Stimulated activated CD4-positive, alpha-beta T cell treated with anti-CD3 and anti-CD28 coated beads, Interleukin-2, amount 100 ng/mL, for 48 hours (primary cell): Measurements from ENCODE around the gene RTKN2.
A peak's percentile ranks its signal among the peaks of the same experiment; 100 is the strongest.
"Not testable (repeated sequence)": the region's sequence is repeated elsewhere in the genome, so short reads cannot be mapped to it uniquely, and the experiment has no call there.

Source experiments
- DNase-seq, 2 donors: peaks; one replicate each; pipeline ENCODE4 v3.0.0-alpha.2; 2020

Gene RTKN2, protein sequence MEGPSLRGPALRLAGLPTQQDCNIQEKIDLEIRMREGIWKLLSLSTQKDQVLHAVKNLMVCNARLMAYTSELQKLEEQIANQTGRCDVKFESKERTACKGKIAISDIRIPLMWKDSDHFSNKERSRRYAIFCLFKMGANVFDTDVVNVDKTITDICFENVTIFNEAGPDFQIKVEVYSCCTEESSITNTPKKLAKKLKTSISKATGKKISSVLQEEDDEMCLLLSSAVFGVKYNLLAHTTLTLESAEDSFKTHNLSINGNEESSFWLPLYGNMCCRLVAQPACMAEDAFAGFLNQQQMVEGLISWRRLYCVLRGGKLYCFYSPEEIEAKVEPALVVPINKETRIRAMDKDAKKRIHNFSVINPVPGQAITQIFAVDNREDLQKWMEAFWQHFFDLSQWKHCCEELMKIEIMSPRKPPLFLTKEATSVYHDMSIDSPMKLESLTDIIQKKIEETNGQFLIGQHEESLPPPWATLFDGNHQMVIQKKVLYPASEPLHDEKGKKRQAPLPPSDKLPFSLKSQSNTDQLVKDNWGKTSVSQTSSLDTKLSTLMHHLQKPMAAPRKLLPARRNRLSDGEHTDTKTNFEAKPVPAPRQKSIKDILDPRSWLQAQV

DNA sequence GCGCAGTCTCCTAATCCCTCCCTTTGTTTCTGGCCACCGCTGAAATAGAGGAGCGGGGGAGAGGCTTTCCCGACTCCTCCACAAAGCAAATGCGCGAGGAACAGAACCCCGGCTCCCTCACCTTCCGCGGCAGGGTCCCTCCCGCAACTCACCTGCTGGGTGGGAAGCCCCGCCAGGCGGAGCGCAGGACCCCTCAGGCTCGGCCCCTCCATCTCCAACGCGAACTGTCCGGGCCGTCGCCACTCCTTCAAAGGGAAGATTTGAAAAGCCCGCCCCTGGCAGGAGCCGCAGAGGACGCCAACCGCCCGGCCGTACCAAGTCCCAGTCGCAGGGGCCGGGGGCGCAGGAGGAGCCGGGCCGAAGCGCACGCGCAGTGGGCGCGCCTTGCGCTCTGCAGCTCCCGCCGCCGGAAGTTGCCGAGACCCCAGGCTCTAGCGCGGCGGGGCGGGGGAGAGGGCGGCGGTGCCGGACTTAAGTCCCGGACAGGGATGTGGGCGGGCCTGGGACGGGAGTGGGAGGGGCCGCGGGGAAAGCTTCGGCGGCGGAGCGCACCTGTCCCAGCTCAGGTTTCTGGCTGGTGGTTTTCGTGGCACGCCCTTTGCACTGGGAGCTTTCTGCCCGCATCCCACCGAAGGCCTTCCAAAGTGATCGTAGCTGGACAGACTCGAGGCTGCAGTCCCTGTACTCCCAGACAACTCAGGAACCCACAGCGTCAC is at the start of gene RTKN2:
RTKN2 (minus strand) TSS at position 446 of the 716 bp plus-strand sequence; CDS start at position 212, 234 bp downstream.
- peak; percentile 57 to 66 for DNase-seq

DNA sequence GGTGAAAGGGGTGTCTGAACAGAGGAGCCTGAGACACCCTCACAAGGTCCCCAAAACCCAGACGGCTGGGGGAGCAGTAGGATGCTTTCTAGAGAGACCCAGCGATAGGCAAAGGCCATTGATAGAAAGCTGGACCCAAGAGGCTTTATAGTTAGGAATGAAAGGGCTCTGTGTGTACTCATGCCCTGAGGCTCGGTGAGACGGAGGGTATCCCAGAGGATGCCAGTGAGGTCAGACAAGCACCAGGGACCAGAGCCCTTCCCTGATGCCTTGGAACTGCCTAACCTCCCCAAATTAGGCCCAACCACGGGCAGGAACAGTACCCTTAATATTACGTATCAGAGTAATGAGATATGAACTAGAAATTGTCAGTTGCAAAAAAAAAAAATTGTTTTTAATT is 48.6 kb upstream of the RTKN2 start:
- DNase-seq: no peak

DNA sequence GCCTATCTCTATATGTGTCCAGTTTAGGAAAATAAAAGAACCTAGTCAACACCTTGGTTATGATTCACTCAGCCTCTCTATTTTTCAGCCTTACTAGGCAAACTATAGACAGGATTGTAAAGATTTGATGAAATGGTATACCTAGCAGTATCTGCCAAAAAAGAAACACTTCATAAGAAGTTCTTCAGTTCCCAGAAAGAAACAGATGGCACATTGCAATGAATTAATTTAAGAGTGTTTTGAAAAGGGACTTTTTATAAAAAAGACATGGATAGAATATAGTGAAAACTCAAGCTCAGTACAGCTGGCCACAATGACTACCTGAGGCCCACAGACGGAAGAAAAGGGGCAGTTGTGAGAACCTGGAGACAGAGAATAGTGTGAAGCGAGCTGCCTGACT is 40.6 kb upstream of the RTKN2 start:
- no peak for DNase-seq

DNA sequence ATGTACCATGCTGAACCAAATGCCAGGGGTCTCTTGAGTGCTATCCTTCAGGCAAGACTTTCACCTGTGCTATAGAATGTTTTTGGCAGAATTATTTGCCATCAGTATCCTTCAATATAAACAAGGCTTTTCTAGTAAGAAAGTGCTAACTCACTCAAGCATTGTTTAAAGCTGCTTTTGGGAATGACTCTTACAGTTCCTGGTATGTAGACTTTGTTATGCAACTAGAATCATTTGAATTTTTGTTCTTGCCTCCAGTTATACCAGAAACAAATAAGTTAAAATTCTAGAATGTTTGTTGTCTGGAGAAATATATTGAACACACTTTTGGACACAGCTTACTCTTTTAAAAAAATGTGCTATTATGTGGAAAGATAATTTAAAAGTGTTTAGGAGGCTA is 39.5 kb upstream of the RTKN2 start:
- DNase-seq: no peak

DNA sequence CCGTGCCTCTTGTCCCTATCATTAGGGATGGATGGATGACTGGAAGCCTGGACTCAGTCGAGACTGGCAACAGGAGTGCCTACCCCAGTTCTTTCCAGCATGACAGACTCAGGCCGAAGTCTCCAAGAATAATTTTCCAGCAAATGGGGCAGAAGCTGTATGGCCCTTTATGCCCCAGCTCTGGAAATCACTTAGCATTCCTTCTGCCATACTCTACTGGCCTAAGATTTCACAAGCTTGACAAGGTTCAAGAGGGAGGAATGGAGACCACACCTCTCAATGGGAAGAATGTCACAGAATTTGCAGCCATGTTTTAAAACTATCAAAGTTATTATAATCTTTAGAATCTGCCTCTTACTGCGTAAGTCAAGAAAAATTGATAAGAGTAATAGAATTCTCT is 39.0 kb upstream of the RTKN2 start:
- DNase-seq: no peak

DNA sequence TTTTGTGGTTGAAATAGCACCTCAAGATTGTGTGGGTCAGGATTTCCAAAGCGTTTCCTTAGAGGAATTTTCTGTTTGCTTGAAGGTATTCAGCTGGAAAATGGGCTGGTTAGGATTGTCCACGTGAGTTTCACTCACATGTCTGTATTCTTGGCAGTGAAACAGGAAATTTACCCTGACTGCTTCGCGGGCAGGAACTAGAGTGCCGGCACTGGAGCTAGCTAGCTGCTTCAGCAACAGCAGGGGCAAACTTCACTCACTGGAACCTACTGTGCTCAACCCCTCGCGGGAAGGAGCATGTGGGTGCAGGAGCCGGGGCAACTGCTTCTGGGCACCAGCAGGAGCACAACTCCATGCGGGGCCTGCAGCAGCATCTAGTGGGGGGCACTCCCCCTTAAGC is 38.0 kb upstream of the RTKN2 start:
- peak in 1 of 2 donors; percentile 2 for DNase-seq

DNA sequence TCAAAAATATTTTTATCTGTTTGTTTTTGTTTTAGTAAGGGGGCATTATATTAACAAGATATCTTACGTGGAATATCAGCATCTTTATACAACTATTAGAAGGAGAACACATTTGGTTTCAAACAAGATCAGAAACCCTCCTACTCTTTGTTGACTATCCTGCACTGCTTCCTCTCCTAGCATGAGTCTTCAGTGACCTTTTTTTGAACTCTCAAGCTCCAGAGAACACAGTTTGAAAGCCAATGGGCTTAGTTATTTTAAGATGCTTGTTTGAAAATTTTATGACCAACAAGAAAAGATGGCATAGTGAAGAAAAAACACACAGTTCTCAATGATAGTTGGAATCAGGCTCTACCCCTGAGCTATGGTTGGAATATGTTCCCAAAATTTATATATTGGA is 37.2 kb upstream of the RTKN2 start:
- DNase-seq: no peak

DNA sequence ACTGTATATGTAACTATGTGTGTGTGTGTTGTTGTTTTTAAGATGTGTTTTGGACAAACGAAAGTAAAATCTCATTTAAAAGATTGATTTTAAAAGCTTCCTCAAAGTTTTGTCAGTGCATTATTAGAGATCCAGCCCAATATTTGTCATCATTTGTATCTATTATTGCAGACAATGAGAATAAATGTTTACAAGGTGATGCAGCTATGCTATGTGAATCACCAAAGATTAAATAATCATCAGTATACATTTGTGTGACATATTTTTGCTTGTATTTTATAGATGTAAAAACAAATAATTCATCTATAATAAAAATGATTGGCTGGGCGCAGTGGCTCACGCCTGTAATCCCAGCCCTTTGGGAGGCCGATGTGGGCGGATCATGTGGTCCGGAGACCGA is 35.3 kb upstream of the RTKN2 start:
- no peak for DNase-seq

DNA sequence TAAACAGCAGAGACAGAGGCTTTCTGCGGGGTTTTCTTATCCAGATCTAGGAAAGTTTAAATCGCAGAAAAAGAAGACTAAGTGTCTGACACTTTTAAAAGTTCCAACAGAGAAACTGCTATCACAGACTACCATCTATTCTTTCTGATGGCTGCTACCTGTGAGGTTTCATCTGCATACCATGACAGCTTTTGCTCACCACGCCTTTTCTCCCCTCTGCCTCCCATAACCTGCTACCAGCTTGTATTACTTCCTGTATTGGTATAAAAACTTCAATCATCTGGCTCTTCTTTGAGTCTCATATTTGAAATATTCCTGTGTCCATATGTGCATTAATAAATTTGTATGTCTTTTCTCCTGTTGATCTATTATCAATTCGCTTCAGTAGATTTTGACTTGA is 34.1 kb upstream of the RTKN2 start:
- DNase-seq: no peak

DNA sequence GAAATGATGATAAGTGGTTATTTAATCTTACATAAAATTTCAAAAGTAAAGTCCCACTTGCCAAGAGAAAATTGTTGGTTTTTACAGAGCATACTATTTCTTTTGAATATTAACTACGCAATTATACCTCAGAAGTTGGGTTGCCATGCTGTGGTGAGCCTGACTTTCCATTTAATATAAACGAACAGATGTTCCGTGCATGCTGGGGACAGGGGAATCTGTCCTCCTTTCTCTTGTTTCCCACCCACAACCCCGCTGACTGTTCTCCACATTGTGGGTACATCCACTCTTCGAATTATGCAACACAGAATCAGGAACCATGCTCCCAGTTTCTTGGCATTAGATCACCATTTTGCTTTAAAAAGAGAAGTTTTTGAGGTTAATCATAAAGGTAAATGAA is 29.2 kb upstream of the RTKN2 start:
- DNase-seq: no peak

DNA sequence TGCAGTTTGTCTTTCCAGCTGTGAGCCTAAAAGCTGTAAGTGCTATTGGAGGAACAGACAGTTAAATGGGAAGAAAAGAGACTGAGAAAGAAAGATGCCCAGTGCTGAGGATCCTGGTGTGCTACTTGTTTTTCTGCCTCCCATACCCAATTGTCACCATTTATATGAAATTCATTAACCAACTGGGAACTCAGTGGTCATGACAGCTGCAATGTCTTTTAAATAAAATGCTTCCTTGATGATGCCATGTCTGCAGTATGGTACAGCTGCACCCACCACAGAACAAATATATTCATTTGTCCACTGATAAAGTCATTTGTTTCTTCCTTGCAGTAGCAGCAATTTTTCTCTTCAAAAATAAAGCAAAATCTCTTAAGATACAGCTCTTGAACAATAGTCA is 15.6 kb upstream of the RTKN2 start:
- no peak for DNase-seq

DNA sequence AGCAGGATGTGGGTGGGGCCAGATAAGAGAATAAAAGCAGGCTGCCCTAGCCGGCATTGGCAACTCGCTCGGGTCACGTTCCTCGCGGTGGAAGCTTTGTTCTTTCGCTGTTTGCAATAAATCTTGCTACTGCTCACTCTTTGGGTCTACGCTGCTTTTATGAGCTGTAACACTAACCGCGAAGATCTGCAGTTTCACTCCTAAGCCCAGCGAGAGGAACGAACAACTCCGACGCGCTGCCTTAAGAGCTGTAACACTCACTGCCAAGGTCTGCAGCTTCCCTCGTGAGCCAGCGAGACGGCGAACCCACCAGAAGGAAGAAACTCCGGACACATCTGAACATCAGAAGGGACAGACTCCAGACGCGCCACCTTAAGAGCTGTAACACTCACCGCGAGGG is 12.7 kb upstream of the RTKN2 start:
- DNase-seq: not testable (repeated sequence)

DNA sequence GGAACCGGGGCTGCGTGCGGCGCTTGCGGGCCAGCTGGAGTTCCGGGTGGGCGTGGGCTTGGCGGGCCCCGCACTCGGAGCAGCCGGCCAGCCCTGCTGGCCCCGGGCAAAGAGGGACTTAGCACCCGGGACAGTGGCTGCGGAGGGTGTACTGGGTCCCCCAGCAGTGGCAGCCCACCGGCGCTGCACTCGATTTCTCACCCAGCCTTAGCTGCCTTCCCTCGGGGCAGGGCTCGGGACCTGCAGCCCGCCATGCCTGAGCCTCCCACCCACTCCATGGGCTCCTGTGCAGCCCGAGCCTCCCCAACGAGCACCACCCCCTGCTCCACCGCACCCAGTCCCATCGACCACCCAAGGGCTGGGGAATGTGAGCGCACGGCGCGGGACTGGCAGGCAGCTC is 11.7 kb upstream of the RTKN2 start:
- DNase-seq: not testable (repeated sequence)

DNA sequence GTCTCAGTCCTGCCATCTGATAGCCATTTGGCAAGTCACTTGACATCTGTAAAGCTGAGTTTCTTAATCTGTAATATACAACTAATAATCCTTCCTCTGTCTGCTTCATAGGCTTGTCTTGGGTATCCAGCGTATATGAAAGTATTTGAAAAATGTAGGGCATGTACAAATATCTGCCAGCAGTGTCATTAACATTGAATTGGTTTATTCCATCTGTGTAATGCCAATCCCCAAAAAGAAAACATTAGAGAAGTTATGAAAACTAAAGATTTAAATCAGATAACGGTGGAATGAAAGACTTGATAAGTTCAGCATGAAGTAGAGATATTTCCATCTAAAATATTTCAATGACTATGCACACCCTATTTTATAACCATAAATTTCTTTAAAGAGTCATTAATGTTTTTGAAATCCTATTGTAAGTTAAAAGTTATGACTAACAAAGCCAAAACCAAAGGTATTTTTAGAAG is 9.8 kb upstream of the RTKN2 start:
- no peak for DNase-seq

DNA sequence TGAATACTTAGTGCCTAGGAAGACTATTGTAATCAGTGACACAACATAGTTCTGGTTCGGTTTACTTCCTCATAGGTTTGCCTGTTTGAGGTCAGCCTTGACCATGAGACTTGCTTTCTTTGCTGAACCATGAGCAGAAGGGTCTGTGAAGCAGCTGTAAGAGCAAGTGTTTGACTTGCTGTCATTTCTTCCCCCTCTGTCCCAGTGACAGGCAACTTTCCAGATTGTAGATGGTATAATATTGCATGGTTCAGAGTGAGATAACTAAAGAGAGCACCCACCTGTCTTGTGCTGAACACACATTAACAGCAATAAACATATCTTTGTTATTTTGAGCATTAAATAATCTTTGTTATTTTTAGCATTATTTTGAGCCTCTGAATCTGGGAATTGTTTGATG is 9.3 kb upstream of the RTKN2 start:
- DNase-seq: no peak

DNA sequence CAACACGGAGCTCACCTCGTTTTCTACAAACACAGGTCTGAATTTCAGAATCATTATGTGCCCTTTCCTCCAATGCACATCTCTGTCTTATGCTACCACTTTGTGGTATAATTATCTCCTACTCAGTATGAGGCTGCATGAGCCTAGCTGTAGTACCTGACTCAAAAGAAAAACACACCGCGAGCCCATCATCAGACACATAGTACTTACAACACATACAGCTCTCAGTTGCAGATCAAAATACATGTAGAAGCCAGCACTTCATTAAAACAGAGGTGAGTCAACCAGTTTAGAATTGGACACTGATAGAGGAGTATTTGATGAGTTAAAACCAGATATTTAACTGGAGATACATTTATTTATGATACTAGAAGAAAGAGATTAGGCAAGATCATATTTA is 1.4 kb upstream of the RTKN2 start:
- no peak for DNase-seq

DNA sequence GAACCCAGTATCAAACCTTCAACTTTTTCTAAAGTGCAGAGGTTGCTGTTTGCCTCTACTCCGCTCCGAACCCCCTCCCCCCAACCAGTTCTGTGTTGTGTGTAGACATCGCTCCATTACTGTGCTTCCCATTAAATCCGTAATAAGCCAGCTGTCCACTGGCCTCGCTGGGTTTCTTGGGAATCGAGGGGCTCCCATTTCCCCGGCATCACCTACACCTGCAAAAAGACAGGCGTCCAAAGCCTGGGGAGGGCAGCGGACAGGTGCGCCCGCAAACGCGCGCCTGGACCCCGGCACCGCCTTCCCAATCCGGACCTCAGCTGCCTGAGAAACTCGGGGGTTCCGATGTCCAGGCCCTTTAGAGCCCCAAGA is 631 bp downstream of the RTKN2 start:
- DNase-seq: no peak

DNA sequence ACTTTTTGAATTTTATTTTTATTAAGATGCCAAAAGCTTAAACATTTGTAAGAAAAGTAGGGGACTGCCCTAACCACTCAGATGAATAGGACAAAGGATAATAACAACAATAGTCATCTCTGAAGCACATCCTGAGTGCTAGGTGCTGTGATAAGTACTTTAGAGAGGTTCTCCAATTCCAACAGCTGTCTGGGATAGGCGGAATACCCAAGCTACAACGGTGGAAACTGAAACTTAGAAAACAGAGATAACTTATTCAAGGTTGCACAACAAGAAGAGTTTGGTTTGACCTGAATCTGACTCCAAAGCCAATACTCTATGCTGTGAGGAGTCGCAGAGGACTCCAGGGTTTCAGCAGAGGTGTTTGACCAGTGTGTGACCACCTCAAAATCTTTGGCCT is 2.0 kb downstream of the RTKN2 start:
- DNase-seq: no peak

DNA sequence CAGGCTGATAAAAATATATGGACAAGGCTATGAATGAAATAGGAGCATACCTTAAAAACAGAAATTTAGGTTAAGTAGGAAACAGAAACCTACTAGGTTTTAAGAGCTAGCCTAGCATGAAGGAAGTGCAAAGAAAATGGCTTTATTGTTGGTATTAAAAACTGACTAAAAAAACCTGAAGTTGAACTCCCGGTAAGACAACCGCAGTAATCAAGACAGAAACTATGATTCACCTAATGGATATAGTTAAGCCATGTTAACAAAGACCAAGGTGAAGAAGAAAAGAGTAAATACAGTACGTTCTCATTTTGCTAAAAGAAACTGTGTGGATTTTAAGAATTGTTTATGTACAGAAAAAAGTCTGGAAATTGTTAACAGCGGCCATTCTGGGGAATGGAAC is 2.5 kb downstream of the RTKN2 start:
- DNase-seq: no peak

DNA sequence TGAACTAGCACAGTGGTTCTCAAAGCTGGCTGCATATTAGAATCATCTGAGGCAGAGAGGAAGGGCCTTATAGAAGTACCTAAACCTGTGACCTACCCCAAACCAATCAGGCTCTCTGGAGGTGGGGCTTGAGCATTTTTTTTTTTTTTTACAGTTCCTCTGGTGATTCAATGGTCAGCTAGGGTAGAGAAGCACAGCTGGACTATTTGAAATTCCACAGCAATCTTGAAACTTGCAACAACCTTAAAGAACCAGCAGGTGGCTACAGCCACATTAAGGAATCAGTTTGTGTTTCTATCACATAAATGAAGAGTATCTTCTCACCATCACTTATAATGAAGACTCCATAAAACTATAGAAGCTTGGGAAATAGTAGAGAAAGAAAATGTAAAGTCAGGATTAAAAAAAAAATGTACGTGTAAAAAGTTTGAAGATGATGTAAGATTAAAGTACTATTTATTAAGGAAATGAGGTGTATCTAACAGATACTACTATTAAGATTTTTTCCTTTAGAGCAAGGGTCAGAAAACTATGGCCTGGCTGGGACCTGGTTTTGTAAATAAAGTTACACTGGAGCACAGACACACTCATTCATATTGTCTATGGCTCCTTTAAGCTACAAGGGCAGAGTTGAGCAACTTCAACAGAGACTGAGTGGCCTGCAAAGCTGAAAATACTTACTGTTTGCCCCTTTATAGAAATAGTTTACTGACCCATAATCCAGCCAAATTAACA is 3.8 kb downstream of the RTKN2 start:
- no peak for DNase-seq

DNA sequence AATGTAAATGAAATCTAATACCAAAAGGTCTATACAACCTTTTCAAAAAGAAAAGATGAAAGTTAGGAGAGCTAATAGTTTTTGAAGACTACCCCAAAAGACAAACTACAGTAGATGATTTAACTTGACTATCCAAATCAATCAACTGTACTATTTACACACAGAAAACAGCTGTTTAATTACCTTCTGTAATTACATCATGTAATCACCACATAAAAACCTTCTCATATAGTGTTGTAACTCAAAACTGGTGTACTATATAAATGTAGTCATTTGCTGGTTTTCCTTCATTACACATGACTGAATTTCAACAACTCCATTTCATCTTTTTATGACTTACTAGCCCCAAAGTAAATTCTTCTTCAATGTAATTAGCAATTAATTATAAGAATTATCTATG is 4.5 kb downstream of the RTKN2 start:
- no peak for DNase-seq

DNA sequence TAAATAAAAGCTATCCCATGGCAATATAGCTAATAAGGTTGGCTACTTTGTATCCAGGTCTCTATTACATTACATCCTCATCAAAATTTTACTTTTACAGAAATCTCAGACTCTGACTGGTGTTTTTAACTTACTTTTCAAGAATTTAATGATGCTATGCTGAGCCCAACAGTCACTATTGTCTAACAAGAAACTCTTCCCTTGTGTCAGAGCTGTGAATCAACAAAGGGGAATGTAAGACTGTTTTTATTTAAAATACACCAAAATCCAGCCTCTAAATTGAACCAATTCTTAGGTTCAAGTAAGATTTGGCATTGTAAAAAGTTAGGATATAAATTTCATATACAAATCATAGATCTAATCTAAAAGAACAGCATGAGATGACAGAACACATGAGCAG is 7.0 kb downstream of the RTKN2 start:
- no peak for DNase-seq

DNA sequence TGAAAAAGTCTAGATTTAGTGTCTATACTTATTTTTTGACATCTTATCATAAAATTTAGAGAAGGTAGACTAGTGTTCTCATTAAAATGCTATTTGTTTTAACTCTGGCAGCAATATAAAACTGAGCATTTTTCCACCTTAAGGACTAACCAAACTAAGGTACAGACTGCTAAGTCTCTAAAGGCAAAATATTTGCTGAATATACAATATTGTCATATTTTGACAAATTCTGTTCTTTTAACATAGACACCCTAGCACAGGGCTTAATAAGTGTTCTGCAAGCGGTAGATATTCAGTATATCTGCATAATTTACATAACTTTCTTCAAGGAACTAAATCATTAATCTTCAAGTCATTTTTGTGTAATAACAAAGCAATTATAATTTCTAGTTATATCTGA is 8.6 kb downstream of the RTKN2 start:
- no peak for DNase-seq
